ENCODE data around the gene PSEN1. TPM values are rescaled to one million over a fixed set of nuclear protein-coding genes. Genes with fewer than 3 reads are reported as not detected.

PSEN1 gene
- total and polyA plus RNA-seq, 2 experiments from 2014 or later: 36.3 to 49.7 TPM

DNA sequence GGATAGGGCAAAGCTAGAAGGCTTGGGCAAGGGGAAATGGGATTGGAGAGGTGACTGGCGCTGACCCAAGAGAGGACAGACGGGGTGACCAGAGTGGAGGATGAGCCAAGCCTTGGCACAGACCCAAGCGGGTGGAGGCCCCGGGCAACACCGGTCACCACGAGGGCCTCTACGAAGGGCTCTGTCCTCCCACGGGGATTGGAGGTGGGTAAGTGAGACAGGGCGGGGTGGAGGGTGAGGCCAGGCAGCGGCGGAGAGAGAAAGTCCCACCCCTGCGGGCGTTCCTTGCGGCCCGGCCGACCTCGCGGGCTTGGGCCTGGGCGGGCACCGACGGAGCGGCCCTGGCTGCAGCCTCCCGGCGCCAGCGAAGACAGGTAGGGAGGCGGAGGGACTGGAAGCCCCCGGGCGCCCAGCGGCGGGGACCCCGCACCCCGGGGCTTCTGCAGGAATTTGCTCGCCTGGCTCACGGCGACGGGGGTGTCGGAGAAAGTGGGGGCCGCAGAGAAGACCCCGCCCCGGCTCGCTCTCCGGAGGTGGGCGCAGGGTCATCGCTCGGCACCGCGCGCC is 101.0 kb downstream of the PSEN1 start, which contains the start of gene PAPLN:
Gene PAPLN, plus strand, starts transcription at position 288 of the 567 bp plus-strand sequence. CDS start 2,273 bp downstream, outside the sequence.
- Histone ChIP-seq H3K4me1 (ENCODE audit: low read depth) (peaks cover 16% of the 10 kb centered on the region), H3K27ac (no peak within 1 kb of the TSS), H3K4me3 (peak within 1 kb of the TSS; percentile 27), H3K9me3 (ENCODE audit: low read depth) (no peaks in the 10 kb centered on the region), H3K36me3 (no peaks in the 10 kb centered on the region), H3K27me3 (peaks cover 79% of the 10 kb centered on the region)
- DNase-seq (ENCODE audit: low read depth in 1 of 2, low spot score in 1 of 2): peak; percentile 32 to 53
- TF ChIP-seq, protein P1, sequence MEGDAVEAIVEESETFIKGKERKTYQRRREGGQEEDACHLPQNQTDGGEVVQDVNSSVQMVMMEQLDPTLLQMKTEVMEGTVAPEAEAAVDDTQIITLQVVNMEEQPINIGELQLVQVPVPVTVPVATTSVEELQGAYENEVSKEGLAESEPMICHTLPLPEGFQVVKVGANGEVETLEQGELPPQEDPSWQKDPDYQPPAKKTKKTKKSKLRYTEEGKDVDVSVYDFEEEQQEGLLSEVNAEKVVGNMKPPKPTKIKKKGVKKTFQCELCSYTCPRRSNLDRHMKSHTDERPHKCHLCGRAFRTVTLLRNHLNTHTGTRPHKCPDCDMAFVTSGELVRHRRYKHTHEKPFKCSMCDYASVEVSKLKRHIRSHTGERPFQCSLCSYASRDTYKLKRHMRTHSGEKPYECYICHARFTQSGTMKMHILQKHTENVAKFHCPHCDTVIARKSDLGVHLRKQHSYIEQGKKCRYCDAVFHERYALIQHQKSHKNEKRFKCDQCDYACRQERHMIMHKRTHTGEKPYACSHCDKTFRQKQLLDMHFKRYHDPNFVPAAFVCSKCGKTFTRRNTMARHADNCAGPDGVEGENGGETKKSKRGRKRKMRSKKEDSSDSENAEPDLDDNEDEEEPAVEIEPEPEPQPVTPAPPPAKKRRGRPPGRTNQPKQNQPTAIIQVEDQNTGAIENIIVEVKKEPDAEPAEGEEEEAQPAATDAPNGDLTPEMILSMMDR (IDR thresholded peaks at IDR 0.05; ENCODE audit: low read depth, low read length): no peak

DNA sequence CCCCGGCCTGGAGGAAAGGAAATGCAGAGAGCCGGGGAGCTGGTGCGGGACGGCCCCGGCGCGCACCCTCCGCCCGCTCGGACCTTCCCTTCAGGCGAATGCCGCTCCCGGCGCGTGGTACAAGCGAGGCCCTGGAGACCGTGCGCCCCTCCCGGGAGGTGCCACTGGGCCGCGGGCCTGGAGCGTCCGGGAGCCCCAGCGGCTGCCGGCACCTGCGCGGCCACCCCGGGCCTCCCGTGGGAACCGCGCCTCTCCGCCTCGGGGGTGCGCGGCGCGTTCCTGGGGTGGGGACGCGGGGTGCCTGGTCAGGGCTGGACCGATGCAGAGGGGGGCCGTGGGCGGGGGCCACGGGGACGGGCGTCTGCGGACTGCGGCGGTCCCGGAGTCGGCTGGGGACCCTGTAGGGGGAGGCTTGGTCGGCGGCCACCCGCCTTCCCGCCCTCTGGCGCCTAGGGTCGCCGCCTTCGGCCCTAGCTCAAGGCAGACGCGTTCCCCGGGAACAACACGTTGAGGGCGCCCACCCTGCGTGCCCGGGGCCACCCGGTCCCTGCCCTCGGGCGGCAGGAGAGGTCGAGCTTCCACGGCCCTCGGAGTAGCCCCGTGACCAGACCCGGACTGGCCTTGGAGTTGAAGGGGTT is 101.6 kb downstream of the PSEN1 start:
- H3K27ac ChIP-seq: no peak overlapping the region
- H3K4me1 ChIP-seq (ENCODE audit: low read depth): peaks cover 10% of the 10 kb centered on the region
- H3K9me3 ChIP-seq (ENCODE audit: low read depth): no peaks in the 10 kb centered on the region
- H3K4me3 ChIP-seq: peak overlapping the region; percentile 27
- DNase-seq (ENCODE audit: low read depth in 1 of 2, low spot score in 1 of 2): peak in 1 of 2 donors; percentile 50
- TF ChIP-seq, protein P1 (IDR thresholded peaks at IDR 0.05; ENCODE audit: low read depth, low read length): no peak
- H3K36me3 ChIP-seq: no peaks in the 10 kb centered on the region
- peaks cover 85% of the 10 kb centered on the region for H3K27me3 ChIP-seq

DNA sequence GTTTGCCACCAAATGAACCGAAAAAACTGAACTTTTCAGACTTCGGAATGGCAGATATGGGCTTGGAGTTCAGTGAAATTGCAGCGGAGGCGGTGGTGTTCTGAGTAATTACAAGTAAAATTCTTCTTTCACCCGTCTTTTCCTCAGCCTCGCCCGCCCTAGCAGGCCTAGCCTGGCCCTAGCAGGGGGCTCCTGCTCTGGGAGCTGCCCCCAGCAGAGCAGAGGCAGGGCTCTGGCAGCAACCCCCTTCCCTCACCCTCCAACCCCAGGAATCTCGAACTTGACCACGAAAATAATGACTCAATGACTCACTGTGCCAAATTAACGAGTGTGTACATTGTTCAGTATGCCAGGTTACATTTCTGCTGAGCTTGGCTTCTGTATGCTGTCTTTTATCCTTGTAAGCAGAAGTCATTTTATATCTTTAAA is 102.1 kb downstream of the PSEN1 start:
- peaks cover 88% of the 10 kb centered on the region for H3K27me3 ChIP-seq
- DNase-seq (ENCODE audit: low read depth in 1 of 2, low spot score in 1 of 2): peak in 1 of 2 donors; percentile 89

DNA sequence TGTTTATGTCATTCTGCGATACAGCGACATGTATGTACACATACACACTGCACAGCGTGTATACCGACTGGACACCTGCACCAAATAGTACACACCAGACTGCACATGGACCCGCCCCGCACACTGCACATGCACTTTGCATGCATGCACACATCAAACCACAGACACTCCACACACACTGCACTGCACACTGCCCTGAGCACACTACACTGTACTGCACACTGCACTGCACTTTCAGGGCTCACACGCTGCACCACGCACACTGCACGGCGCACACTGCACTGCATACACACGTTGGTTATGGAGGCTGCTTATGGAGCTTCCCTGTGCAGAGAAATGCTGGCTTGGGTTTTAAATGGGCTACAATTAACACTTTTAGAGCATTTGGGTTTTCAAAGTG is 102.6 kb downstream of the PSEN1 start:
- H3K9me3 ChIP-seq (ENCODE audit: low read depth): no peaks in the 10 kb centered on the region
- peaks cover 9% of the 10 kb centered on the region for H3K4me1 ChIP-seq (ENCODE audit: low read depth)
- H3K4me3 ChIP-seq: no peak overlapping the region
- no peak overlapping the region for H3K27ac ChIP-seq
- TF ChIP-seq, protein P1 (IDR thresholded peaks at IDR 0.05; ENCODE audit: low read depth, low read length): no peak
- no peaks in the 10 kb centered on the region for H3K36me3 ChIP-seq
- no peak for DNase-seq (ENCODE audit: low read depth in 1 of 2, low spot score in 1 of 2)
- peaks cover 93% of the 10 kb centered on the region for H3K27me3 ChIP-seq

More for the DNA sequence above, 102.1 kb downstream of the PSEN1 start:
- Histone ChIP-seq H3K4me1 (ENCODE audit: low read depth) (peaks cover 9% of the 10 kb centered on the region), H3K9me3 (ENCODE audit: low read depth) (no peaks in the 10 kb centered on the region), H3K27ac (no peak overlapping the region), H3K4me3 (peak overlapping the region; percentile 27), H3K36me3 (no peaks in the 10 kb centered on the region)
- TF ChIP-seq, protein P1 (IDR thresholded peaks at IDR 0.05; ENCODE audit: low read depth, low read length): no peak

DNA sequence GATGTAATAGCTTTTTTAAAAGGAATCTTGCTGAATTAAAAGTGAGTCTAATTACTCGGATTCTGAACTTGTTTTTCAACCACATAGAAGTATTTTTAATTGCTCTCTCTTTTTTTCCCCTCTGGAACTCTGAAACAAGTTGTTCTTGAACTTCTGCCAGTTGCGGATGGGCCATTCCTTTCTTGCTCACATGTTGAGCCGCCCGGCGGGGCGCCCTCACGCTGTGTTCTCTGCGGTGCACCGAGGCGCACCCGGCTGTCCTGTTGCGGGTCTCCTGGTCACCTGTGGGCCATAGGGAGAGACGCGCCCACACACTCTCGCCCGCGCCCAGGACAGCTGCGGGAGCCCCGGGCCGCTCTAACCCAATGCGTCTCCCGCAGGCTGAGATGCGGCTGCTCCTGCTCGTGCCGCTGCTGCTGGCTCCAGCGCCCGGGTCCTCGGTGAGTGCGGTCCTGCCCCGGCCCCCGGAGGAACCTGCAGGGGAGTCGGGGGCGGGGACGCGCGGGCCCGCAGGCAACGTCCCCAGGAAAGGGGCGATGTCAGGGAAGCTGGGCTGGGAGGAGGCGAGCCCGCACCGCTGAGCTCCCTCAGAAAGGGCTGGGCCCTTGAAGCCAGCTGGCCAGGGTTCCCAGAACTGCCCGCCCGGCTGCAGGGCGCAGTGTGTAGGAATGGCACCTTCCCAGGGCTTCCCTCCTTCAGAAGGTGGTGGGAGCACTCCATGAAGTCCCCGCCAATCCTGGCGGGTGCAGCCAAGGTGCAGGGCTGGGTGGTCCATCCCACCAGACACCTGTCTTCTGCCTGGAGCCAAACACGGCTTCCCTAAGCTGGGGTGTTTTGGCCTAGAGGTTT is 103.3 kb downstream of the PSEN1 start:
- peaks cover 94% of the 10 kb centered on the region for H3K27me3 ChIP-seq
- TF ChIP-seq, protein P1 (IDR thresholded peaks at IDR 0.05; ENCODE audit: low read depth, low read length): no peak
- no peak overlapping the region for H3K27ac ChIP-seq
- H3K4me1 ChIP-seq (ENCODE audit: low read depth): peaks cover 9% of the 10 kb centered on the region
- peak; percentile 43 to 72 for DNase-seq (ENCODE audit: low read depth in 1 of 2, low spot score in 1 of 2)
- no peaks in the 10 kb centered on the region for H3K36me3 ChIP-seq
- H3K4me3 ChIP-seq: peak overlapping the region; percentile 7
- H3K9me3 ChIP-seq (ENCODE audit: low read depth): no peaks in the 10 kb centered on the region
